ENCODE results near the gene TENM3.

TENM3 gene

GRCh38 chr4:182519528-182519927, 276.3 kb downstream of the TENM3 start:
- no peak for DNase-seq (ENCODE audit: low spot score)

DNA sequence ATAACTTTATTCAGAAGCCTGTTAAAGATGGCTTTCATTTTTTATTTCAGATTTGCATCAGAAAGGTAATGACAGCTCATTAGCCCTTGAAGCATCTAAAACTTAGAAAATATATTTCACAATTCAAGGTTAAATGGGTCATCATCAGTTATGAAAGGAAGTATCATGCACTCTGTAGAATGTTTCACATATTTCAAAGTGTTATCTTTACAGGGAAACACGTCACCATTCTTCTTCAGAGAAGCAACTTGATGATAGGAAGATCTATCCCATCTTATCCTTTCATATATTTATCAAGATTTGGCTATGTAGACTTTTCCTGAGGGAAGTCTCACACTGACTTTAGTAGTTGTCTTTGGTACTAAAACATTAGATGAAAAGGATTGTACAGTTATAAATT, 277.8 kb downstream of the TENM3 start:
- DNase-seq (ENCODE audit: low spot score) = no peak

- no peak for DNase-seq (ENCODE audit: low spot score)
Observed at GRCh38 chr4:182528819-182529218, 285.6 kb downstream of the TENM3 start.

GRCh38 chr4:182530451-182530850, 287.2 kb downstream of the TENM3 start:
- no peak for DNase-seq (ENCODE audit: low spot score)

- DNase-seq (ENCODE audit: low spot score) = no peak
Observed at GRCh38 chr4:182531555-182532162, 288.5 kb downstream of the TENM3 start.

- DNase-seq (ENCODE audit: low spot score) = no peak
Observed at GRCh38 chr4:182532441-182532840, 289.2 kb downstream of the TENM3 start.

GRCh38 chr4:182533964-182534363, 290.8 kb downstream of the TENM3 start:
- no peak for DNase-seq (ENCODE audit: low spot score)

DNA sequence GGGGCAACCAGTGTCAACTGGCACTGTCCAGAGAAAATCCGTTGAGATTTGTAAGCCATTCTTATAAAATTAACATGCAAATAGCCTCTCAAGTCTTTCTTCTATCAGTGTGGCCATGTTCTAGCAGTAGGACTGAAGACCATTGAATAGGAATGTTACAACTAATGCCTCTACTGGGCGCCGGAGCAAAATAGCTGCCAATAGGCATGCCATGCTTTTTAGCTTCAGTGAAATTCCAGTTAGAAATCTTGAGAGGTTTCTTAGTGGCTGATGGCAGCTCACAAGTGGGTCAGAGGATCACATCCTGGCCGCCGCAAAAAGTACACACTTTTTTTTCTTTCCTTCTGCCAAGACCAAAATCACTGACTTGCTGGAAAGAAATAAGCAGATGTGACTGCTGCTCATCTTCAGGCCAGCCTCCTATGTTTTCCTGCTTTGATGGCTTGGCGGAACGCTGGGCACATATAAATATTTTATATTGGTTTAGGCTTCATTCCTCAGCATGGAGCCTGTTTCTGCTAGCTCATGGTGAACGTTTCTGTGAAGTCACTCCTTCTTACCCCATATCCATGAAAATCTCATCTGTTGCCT, 293.1 kb downstream of the TENM3 start:
- DNase-seq (ENCODE audit: low spot score) = no peak

DNA sequence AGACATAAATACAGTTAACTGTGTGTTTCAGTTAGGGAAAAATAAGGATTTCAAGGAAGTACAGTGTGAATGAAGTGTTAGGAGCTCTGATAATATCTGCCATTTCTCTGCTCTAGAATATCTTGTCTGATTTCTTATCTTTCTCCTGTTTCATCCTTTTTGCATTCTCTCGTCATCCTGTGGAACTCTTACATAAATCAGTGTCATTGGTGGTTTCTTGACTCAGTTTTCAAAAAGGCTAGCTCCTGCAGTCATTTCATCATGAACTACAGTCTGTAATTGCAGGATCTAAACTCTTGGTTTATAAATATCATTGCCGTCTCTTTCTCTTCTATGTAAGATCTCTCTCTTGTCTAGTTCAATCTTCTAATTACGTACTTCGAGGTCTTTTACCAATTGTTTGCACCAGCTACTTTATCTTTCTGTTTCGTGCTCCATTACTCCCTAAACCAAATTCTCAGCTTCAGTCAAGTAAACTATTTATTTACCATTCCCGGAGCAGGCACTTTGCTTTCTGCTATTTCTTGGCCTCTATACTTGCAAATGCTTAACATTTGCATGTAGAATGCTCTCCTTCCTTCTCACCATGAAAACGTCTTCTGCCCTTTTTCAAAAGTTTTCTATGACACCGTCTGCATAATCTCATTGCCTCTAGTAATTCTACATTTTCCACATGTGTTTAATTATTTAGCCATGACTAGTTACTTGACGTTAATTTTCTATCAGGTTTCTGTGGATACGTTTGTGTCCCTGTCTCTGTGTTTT, 294.0 kb downstream of the TENM3 start:
- DNase-seq (ENCODE audit: low spot score) = no peak

DNA sequence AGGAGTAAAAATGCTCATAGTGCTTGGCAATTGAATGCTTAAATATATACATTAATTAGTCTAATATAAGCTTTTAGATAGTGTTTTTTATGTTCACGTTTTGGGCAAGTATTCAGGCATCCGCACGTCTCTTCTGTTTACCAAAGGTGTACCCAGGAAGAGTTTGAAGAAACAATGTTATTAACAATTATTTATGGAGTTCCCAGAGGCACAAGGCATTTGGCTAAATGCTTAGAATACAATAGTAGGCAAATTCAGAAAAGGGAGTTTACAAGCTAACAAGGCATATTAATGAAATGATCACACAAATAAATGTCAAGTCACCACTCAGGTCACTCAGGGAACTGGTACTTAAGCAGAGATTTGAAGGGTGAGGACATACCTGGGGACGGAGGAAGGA, 294.8 kb downstream of the TENM3 start:
- no peak for DNase-seq (ENCODE audit: low spot score)

- DNase-seq (ENCODE audit: low spot score) = no peak
Observed at GRCh38 chr4:182540496-182540895, 297.3 kb downstream of the TENM3 start.

DNA sequence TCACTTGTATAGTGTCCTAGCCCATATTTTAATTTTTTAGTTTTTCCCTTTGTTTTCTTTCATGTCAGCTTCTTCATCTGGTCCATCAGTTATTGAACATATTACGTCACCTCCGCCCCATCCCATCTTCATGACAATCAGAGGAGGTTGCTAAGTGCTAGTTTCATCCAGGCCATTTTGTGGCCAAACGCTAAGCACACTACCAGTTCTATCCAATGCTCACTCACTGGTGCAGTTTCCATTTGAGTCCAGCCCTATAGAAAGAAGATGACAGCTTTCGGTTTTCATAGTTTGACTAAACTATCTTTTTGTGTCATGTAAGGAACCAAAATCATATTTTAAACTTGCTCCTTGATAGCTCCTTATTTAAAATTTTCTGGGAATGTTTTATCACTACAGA, 304.2 kb downstream of the TENM3 start:
- DNase-seq (ENCODE audit: low spot score) = no peak

DNA sequence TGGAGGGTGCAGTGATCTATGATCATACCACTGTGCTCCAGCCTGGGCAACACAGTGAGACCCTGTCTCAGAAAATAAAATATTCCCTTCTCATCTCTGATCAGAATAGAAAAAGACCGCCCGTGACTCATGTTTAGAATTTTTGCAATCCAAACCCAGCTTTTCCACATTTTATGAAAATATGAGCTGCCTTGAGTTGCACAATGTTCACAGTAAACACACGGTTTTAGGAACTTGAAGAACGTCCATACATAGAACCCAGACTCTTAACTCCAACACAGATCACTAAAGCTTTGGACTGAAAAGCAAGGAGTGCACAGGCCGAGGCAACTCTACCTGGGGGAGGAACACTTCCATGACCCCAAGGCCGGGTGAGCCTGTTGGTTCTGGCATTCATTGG, 305.0 kb downstream of the TENM3 start:
- DNase-seq (ENCODE audit: low spot score) = no peak

- no peak for DNase-seq (ENCODE audit: low spot score)
Observed at GRCh38 chr4:182549356-182549755, 306.2 kb downstream of the TENM3 start.

- DNase-seq (ENCODE audit: low spot score) = no peak
Observed at GRCh38 chr4:182552948-182553347, 309.7 kb downstream of the TENM3 start.

DNA sequence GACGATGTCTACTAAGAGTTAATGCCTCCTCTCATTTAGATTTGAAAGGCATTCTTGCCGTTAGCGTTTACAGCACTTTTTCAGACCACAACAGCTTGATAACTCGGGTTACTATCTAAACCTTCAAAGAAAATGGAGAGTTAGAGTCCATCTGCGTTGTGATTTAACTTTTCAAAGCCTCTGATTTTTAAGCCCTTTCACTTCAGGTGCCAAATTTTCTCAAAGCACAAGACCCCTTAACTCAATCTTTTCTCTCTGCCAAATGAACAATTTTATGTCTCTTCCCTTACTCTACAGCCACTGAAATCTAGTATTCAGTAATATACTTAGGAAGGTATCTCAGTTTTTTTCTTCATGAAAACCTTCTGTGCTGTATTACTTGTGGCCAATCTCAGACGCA, 310.5 kb downstream of the TENM3 start:
- no peak for DNase-seq (ENCODE audit: low spot score)

DNA sequence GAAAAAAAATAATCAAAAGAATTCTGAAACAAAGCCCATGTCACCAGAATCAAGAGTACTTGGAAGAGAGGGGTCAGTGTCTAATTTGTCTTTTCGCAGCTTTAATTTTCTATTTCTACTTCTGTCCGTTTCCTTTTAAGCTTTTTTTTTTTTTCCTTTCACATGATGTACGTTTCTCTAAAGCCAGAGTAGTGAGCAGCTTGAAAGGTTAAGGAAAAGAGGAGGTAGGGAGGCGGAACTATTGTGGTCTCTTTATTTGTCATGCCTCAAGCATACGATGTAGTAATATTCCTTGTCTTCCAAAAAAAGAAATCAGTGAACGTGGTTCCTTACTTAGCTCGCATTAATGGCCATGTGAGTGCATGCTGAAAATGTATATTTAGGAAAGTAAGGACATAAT, 311.5 kb downstream of the TENM3 start:
- no peak for DNase-seq (ENCODE audit: low spot score)

- DNase-seq (ENCODE audit: low spot score) = no peak
Observed at GRCh38 chr4:182555997-182556418, 312.8 kb downstream of the TENM3 start.

DNA sequence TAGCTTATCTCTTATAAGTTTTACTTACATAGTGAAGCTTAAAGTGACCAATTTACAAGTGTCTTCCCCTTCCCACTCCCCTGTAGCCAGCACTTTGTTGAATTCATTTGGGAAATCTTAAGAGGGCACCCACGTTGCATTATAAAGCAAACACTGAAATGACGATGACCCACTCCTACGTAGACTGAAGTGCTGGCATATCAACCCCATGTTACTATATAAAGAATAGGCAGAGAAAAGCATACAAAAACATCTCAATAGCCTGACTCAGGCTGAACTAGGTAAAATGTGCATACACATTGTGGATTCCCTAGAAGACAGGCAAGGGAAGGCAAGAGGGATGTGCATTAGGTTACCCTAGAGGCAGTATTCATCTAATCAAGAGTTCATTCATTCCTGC, 313.4 kb downstream of the TENM3 start:
- DNase-seq (ENCODE audit: low spot score) = no peak

GRCh38 chr4:182560358-182560757, 317.2 kb downstream of the TENM3 start:
- no peak for DNase-seq (ENCODE audit: low spot score)

DNA sequence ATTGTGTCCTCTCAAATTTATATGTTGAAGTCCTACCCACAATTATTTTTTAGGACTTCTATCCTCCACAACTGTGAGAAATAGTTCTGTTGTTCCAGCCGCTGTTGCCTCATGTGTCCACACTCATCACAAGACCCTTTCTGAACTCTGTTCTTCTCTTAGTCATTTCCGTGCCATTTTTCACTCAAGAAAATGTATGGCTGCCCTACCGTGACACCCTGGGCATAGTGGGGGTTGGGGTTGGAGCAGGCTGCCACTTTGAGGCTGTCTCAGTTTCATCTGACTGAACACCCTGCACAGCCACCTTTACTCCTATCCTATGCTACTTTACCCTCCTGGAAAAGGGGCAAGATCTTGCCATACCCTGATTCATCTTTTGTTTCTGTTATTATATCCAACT, 319.1 kb downstream of the TENM3 start:
- DNase-seq (ENCODE audit: low spot score) = no peak

DNA sequence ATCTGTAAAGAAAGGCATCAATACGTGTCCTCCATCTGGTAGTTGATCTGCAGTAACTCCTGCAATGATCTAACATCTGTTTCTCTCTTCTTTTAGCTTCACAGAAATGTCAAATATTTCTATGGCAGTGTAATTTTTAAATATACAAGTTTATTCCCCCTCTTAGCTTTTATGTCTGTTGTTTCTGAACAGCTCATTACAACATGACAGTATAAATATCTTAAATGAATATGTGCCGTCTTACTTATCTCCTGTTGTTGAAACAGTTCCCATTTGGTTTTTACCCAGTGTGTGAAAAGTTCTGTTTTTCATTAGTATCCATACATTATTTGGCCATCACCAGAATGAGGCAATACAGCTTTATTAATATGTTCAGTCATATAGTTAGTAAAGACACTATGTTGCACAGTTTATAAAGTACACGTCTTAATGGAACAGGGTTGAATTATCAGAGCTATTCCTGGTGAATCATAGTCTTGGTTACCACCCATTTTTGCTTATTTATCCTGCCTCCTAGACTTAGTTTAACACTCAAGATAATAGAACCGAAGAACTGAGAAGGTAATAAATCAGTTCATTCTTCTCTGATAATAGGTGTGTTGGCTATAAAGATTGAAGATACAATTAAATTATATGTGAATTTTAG, 321.6 kb downstream of the TENM3 start:
- DNase-seq (ENCODE audit: low spot score) = no peak

GRCh38 chr4:182567119-182567518, 323.9 kb downstream of the TENM3 start:
- DNase-seq (ENCODE audit: low spot score) = no peak
